ENCODE data around the gene SPATA20. TPM values are rescaled to one million over a fixed set of nuclear protein-coding genes. Genes with fewer than 3 reads are reported as not detected.

SPATA20 gene
- total RNA-seq, 3 donors from 2014 or later, result 54.3 to 95.3 (median 65.4) TPM

GRCh38 chr17:50517504-50518383 is 29.2 kb upstream of the SPATA20 start:
- Histone ChIP-seq H3K9me3 (no peaks in the 10 kb centered on the region), H3K36me3 (ENCODE audit: low read depth) (no peaks in the 10 kb centered on the region), H3K4me3 (no peak overlapping the region), H3K4me1 (ENCODE audit: low read depth) (peaks cover 3% of the 10 kb centered on the region)
- DNase-seq (no peak), ATAC-seq (peak; percentile 57)
- intact Hi-C loops (cut with DNase I, micrococcal nuclease), result no loop called here
- no peak for TF ChIP-seq CTCF (IDR thresholded peaks at IDR 0.05)

GRCh38 chr17:50518384-50519023 is 28.5 kb upstream of the SPATA20 start:
- ATAC-seq (peak; percentile 48), DNase-seq (no peak)
- intact Hi-C loops (cut with DNase I, micrococcal nuclease), result no loop called here

GRCh38 chr17:50519141-50519834 is 27.7 kb upstream of the SPATA20 start:
- no peak for ATAC-seq
- intact Hi-C loops (cut with DNase I, micrococcal nuclease), result no loop called here
- no peak for TF ChIP-seq CTCF (IDR thresholded peaks at IDR 0.05)
- Histone ChIP-seq H3K9me3 (no peaks in the 10 kb centered on the region), H3K4me1 (ENCODE audit: low read depth) (peaks cover 3% of the 10 kb centered on the region), H3K36me3 (ENCODE audit: low read depth) (no peaks in the 10 kb centered on the region), H3K4me3 (no peak overlapping the region)
- DNase-seq, result no peak

More at GRCh38 chr17:50518384-50519023, 28.5 kb upstream of the SPATA20 start:
- Histone ChIP-seq H3K9me3 (no peaks in the 10 kb centered on the region), H3K4me3 (no peak overlapping the region), H3K36me3 (ENCODE audit: low read depth) (no peaks in the 10 kb centered on the region), H3K4me1 (ENCODE audit: low read depth) (peaks cover 3% of the 10 kb centered on the region)
- TF ChIP-seq CTCF (IDR thresholded peaks at IDR 0.05), result no peak

GRCh38 chr17:50520483-50520882 is 26.5 kb upstream of the SPATA20 start:
- peaks cover 3% of the 10 kb centered on the region for H3K4me1 ChIP-seq (ENCODE audit: low read depth)
- no peak overlapping the region for H3K4me3 ChIP-seq
- intact Hi-C loops (cut with DNase I, micrococcal nuclease), result no loop called here
- H3K9me3 ChIP-seq, result no peaks in the 10 kb centered on the region
- no peak for TF ChIP-seq CTCF (IDR thresholded peaks at IDR 0.05)
- H3K36me3 ChIP-seq (ENCODE audit: low read depth), result no peaks in the 10 kb centered on the region
- ATAC-seq, result no peak
- no peak for DNase-seq

GRCh38 chr17:50521514-50521913 is 25.5 kb upstream of the SPATA20 start:
- Histone ChIP-seq H3K9me3 (no peaks in the 10 kb centered on the region), H3K36me3 (ENCODE audit: low read depth) (no peaks in the 10 kb centered on the region), H3K4me3 (no peak overlapping the region), H3K4me1 (ENCODE audit: low read depth) (peaks cover 3% of the 10 kb centered on the region)
- intact Hi-C loops (cut with DNase I, micrococcal nuclease), result no loop called here
- no peak for TF ChIP-seq CTCF (IDR thresholded peaks at IDR 0.05)
- ATAC-seq (no peak), DNase-seq (no peak)
